NCI-H2196 treated with DMSO at 0.1 percent for 48 hours (cell line): ENCODE data around the gene GPD1L.
A peak's percentile ranks its signal among the peaks of the same experiment; 100 is the strongest.

Experiments
- DNase-seq: peaks from one replicate; lab custom pipeline; 2025; ENCODE audit not compliant: unreplicated experiment; lab: John Stamatoyannopoulos, UW

Gene GPD1L

DNA sequence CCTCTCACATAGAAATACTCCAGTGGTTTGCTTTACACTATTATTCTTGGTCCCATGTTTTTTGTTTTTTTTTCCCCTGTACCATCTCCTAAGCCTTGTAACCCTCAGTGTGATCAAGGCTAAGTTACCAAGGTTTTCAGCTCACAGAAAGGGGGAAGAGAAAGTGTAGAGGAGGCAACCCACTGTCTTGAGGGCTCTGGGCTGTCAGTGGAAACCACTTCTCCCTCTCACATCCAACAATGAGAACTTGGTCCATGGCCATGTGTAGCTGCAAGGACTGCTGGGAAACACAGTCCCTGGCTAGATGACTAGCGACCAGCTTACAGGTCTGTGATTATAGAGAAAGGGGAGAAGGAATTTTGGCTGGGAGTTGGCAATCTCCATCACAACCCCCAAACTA is 30.3 kb downstream of the GPD1L start:
- no peak for DNase-seq

DNA sequence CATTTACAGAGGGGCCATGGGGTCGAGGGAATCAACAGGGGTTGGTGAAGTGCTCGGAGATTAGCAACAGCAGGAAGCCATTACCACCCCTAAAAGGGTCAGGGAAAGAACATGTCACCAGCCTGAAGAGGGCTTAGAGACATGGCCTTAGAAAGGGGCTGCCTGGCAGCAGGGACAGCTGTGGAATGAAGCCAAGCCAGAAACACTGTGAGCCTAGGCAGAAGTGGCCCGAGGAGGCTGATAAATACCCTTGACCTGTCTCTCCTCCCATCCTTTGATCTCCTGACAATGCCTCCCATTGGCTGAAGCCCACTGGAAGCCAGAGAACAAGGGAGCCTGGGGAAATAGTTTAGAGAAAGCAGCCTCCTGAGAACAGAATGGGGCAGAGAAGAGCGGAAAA is 31.4 kb downstream of the GPD1L start:
- no peak for DNase-seq

DNA sequence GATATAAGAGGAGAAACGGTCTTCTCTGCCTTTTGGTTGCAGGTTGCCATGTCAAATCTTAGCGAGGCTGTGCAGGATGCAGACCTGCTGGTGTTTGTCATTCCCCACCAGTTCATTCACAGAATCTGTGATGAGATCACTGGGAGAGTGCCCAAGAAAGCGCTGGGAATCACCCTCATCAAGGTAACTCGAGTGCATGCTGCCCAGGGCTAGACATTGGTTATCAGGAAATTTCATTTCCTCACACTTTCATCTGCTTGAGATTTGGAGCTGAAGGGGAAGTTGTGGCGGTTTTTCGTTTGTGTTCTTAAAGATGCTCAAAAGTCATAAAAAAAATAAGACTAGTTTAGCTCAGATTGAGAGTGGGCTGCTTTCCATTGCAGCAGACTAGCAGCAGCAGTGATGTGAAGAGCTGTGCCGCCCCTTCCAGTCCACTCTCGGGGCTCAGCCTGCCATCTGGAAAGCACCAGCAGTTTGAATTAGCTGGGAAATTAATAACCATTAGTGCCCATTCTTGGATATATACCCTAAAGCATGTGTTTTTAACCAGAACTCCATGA is 32.2 kb downstream of the GPD1L start:
- DNase-seq = no peak

DNA sequence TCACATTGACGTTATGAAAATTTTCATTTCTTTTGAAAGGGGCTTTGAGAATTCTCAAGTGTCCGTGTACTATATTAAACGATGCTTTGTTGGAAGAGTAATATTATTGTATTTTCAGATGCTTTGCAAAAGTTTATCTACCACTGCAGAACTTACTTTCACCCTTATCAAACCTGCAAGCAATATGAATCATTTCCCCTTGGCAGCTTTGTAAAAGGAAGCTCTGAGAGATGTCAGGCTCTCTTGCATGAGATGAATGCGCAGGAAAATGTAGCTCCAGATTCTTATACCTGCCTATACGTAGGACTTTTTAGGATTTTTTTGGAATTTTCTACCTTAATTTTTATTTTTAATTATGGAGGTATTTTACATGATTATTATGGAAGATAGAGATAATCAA is 34.5 kb downstream of the GPD1L start:
- no peak for DNase-seq

DNA sequence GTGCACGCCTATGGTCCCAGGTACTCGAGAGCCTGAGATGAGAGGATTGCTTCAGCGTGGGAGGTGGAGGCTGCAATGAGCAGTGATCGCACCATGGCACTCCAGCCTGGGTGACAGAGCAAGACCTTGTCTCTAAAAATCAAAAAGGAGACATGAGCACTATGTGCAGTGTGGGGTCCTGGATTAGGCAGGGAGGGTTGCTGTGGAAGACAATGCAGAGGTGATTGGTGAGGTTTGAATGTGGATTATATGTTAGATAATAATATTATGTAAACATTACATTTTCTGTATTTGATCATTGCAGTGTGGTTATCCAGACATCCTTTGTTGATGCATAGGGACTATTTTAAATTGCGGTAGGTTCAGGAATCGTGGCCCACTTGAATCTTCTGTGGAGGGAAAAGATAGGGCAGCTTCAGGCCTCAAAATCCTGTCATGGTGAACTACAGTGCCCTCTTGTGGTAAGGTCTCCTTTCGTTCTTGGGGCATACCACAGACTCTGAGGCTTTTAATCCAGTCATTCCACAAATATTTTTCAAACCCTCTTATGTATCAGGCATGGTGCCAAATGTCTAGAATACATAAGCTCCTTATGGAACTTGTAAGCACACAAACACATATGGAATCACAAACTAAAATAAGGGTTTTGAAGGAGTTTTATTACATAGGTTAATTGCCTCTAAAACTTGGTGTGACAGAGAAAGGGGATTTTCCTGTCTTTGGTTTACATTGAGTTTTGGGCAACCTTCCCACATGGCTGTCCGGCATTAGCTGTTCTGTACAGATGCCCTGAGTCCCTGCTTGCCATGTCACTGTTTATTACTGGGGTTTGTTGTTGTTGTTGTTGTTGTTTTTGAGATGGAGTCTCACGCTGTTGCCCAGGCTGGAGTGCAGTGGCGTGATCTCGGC is 37.7 kb downstream of the GPD1L start:
- DNase-seq = peak; percentile 16

DNA sequence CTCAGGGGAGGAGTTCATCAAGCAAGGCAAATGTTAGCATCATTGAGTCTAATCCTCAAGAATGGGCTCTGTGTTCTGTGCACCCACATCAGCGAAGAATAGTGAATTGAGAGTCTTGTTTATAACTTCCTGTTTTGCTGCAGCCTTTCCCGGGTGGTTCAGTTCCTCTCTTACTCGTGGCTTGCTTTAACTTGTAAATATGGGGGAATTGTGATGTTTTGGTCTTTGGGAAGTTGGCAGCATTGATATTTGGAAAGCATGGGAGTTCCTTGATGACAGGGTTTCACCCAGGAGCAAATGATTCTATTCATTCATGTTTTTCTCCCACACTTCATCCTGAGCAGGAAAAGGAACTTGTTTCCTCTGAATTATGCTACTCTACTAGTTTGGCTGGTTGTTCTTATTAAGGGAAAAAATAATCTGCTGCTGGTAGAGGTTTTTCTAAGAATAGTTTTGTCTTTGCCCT is 40.4 kb downstream of the GPD1L start:
- no peak for DNase-seq

DNA sequence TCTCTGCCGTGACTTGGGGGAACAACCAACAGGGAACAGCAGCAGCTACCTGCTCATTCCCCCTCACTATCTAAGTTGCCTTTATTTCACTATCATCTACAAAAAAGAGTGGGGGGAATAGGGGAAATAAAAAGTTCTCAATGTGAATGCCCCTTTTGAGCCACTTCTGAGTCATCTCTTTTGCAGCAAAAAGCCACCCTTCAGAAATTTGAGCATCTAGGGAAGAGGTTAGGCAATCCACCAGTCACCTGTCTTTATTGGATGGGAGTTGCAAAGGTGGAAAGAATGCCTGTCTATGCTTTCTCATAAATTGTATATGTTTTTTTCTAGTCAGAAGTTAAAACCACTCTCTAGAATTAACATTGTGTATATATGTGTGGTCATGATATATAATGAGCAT is 41.1 kb downstream of the GPD1L start:
- no peak for DNase-seq

DNA sequence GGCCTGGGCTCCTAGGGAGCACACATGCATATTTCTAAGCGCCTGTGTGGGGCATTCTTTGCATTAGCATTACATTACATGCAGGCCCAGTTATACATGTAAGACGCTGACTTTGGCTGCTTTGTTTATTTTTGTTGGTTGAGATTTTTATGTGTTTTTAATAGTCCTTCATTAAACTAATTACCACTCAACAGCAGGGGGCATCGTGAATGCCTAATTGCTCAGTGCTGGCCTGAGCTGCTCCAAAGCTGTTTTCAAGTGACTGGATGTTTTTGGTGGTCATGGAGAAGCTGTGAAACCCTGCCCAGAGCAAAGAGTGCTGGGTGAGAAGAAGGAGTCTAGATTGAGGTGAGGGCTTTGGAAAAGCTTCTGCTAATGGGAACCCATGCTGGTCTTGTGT is 41.5 kb downstream of the GPD1L start:
- no peak for DNase-seq

DNA sequence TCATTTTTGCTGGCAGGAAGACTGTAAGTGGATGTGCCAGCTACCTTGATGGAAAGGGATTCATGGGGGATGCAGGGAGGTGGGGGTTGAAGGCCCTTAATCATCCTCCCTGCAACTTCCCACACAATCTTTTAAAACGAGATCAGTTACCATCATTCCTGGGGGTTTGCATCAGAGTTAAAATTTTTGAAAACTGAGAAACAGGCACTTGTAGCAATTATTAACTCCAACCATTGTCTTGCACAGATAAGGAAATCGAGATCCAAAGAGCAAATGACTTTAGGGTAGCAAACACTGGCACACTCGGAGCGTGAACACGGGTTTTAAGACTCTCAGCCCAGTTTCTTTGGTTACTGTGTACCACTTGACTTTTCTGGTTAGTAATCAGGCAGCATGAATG is 41.9 kb downstream of the GPD1L start:
- DNase-seq = no peak

DNA sequence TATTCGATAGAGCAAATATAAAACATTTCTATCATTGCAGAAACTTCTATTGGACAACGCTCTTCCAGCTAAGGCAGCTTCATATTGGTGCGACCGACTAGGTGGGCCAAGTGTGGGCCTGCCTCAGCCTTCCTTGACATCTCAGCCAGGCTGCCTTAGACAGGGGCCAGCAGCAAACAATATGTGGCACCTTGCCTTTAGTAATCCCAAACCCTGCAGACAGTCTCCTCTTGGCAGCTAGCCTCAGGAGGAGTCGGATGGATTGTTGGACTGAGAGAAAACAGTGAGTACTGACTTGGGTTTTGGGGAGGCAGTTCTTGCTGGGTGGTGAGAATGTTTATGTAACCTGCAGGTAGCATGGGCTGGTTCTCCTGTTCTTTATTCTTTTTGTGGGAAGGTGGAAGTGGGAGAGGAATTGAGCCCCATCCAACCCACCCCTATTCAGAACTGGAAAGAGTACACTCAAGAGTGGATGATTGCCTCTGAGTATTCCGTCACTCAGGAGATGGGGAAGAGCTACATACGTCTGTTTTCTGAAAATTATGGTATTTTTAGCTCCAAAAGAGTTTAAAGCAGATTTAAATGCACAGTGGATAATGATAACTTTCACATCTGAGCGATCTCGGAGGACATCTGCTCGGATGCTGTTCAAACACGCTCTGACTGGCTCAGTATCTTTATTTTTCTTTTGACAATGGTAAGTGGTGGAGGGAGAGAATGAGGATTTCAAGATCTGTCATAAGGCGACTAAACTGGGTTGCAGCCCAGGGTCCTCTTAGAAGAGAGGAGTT is 47.2 kb downstream of the GPD1L start:
- DNase-seq = no peak

DNA sequence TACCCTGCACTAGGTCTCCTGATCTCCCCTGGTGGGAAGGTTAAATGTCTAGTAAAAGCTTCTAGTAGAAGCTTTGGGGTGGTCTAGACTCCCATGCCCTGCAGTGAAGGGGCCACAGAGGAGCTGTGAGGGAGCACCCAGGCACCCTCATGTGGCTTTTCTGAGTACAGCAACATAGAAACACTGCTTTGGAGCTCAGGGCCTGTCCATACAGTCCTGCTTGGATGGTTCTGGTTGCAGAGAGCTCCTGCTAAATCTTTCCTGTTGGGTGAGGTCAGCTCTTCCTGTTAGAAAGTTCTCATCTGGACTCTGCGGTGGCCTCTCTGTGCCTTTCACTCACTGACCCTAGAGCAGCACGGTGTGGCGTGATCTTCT is 47.8 kb downstream of the GPD1L start:
- DNase-seq = no peak

DNA sequence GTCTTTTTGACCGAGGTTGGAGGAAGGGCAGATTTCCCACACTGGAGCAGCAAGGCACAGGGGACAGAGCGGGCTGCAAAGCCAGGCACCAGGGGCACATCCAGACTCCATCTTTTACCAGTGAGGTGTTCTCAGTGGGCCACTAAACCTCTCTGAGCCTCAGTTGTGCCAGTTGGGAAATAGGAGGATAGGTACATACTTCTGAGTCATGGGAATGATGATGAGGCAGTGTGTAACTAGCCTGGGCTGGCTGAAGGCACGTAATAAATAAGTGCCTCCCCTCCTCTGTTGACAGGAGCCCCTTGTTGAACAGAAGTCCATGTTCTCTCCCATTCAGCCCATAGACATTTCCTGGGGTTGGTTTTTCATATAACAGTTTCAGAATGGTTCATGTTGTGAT is 48.7 kb downstream of the GPD1L start:
- DNase-seq = no peak

DNA sequence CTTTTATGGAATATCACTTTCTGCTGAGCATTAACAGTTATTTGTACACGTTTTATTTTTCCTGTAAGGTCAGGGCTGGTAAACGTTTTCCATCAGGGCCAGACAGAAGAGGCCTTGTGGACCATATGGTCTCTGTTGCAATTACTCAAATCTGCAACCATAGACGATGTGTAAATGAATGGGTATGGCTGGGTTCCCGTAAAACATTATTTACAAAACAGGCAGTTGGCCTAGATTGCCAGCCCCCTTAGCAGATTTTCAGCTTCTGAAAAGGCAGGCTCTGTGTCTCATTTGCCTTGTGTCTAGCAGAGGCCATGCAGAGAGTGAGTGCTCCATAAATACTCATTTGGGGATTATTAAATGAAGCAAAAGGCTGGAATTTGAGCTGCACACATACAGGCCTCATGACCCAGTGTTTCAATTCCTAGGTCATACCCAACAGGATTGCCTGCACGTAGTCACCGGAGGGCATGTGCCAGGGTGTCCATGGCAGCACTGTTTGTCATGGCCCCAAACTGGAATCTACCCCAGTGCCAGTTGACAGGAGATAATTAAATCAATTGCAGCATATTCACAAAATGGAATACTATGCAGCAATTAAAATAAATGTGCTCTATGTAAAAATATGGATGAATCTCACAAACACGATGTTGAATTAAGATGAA is 51.3 kb downstream of the GPD1L start:
- DNase-seq = no peak

DNA sequence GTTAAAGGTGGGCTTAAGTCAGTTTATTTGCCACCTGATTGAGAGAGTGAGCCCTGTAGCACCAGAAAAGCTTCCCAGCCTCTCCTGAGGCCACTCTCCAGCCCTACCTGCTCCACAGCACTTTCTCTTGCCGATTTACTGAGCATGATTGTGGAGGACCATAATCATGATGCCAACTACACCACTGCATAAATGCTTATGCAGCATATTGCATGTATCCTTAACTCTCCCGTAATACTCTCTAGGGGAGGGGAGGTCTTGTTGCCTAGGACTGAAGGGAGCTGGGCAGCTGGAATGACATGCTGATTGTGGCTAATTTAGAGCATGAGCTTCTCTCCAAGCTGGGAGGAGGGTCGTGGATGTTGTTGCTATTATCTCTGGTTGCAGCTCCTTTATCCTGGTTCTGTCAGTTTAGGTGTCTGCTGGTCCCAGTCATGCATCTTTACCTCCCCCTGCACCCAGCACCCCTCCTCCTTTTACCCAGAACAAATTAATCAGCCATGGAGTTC is 54.3 kb downstream of the GPD1L start:
- no peak for DNase-seq

DNA sequence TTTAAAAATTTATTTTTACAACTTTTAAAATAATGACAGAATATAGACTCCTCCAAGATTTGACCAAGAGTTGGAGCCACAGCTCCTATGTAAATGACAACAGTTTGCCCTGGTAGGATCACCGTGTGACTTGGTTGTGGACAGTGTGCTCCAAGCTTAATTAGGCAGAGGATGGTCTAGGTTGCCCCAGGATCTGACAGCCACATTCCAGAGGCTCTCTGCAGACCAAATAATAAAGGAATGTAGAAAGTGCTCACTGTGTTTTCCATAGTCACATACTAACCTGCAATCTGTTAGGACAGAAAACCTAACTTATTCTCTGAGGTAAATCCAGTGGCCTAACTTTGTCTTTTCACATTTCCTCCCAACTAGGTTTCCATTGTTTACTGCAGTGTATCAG is 59.0 kb downstream of the GPD1L start:
- no peak for DNase-seq

DNA sequence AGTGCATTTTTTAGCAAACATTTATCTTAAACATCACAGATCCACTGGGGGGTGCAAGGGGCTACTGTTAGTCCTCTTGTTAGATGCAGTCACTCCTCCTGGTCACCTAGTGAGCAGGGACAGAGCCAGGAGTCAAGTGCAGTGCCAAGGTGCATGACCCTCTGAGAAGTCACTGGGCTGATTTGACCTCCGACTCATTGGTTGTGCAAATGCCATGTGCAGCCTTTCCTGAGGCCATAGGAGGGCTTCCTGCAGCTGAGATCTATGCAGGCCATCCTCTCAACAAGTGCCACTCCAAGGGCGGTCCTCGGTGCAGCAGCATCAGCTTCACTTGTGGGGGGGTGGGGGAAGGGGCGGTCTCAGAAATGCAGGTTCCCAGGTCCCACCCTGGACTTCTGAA is 60.2 kb downstream of the GPD1L start:
- DNase-seq = no peak

DNA sequence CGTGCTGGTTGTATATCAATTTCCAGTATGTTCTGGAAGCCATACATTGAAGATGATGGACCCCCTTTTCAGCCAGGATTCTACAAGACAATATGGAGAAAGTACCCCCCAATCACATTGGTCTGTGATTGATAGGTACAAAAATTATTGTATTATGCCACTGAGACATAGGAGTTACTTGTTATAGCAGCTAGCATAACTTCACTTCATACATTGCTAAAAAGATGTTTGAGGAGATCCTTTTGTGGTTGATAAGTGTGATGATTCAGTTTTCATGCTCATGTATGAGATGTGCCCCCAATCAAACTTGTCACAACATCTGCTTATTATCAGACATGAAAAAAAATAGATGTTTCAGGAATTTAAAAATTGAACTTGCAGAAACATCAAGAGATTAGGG is 66.0 kb downstream of the GPD1L start:
- DNase-seq = no peak

DNA sequence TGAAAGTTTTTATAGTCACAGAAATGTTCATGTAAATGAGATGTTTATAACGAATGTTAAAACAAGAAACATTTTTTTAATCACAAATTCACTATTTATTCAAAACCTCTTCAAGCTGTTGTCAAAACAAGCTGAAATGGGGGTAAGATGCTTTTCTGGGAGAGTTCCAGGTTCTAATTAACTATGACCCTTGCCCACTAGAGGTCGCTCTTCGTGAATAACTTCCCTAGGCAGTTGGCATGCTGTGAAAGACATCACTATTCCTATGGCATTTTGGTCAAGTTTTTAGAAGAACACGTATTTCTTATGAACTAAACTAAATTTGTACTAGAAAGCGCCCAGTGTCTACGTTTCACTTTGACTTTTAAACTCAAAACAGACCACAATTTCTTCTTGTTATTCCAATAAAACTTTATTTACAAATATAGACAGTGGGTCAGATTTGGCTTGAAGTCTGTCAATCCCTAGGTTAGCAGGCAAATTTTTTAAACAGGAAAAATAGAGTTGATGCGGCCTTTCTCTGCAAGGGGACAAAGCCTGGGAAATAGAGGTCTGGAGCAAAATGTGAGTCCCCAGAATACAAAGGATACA is 69.3 kb downstream of the GPD1L start:
- DNase-seq = no peak

DNA sequence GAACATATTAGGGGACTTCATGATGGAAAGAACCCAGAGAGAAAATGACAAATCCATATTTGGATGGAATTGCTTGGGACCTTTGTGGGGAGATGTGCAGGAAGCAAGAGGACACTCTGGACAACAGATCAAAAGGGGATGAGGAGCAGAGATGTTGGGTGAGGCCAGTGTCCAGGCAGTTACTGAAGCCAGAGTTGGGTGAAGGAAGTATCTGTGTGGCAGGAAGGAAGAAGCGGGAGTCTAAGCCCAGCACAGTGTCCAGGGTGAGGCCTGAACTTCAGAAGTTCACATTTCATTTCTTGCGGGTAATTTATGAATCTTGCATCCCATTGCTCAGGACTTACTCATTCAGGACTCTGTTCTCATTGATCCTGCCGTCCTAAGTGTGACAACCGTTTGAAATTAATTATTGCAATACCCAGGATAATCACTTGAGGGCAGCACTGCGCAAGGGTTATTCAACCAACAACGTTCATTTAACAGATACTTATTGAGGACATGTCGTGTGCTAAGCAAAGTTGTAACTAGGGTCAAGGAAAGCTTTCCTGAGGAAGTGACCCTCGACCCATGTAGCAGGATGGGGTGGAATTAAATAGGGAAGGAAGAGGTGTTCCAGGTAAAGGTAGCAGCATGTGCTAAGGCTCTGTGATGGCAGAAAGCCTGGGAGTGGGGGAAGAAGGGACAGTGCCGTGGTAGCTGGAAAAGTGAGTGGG is 70.7 kb downstream of the GPD1L start:
- no peak for DNase-seq

DNA sequence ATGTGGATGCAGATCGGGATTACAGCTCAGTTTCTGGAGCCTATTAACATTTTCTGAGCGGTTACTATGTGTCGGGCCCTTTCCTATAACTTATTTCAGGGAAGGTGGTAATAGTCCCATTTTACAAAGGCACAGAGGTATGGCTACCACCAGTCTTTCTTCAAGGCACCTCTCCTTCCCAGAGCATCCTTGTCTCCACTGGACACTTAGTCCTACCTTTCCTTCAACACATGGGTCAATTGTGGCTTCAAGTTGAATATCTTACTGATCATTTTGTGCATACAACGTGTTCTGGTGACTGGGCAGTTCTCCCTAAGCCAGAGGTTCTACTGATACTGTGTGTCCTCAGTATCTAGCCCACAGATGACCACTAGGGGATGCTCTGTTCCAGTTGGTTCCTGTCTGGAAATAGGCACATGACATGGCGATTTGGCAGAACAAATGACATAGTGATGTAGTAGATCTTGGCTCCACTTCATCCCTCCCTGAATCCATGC is 71.3 kb downstream of the GPD1L start:
- DNase-seq = no peak
